HepG2 (cell line): ENCODE data around the gene SLC45A1. TPM values are rescaled to one million over a fixed set of nuclear protein-coding genes. Genes with fewer than 3 reads are reported as not detected.
A peak's percentile ranks its signal among the peaks of the same experiment; 100 is the strongest.

Experiments
- ATAC-seq: fragments of 200-7000 bp; cut with Tn5 transposase; 3 replicates; pipeline ENCODE4 v1.9.1; 2020; ENCODE audit warnings: mild to moderate bottlenecking, moderate library complexity
- BruUV-seq: library from RNA; stranded (reverse); fragments of 400-500 nt; replicated peaks from 2 replicates; lab custom pipeline; 2021; lab: Mats Ljungman, UMichigan
- CTCF ChIA-PET: fragments of 300-600 bp; formaldehyde crosslinking; extraction: SDS; loops from one replicate; lab custom pipeline; 2021; ENCODE audit warnings: low total read pairs, inconsistent platforms, low intra/inter-chr PET ratio; lab: Yijun Ruan, JAX
- POLR2A ChIA-PET: fragments of 350-600 bp; sonication (Branson Sonifier 250); formaldehyde crosslinking; loops from one replicate; lab custom pipeline; 2020; ENCODE audit warnings: antibody characterized with exemption, inconsistent platforms; lab: Yijun Ruan, JAX
- DNase-seq: peaks from one replicate; pipeline ENCODE4 v3.0.0-alpha.2; 2015; ENCODE audit warnings: low spot score
- FAIRE-seq: peaks from 3 replicates; lab custom pipeline; 2011; peaks lifted over from hg19 to GRCh38; lab: Jason Lieb, UNC
- H2AFZ ChIP-seq: one replicate; pipeline ENCODE4 v1.6.1; 2011; ENCODE audit warnings: low read length, inconsistent platforms
- H3K27ac ChIP-seq: fragments of 300-600 bp; 3 replicates; pipeline ENCODE4 v1.8.0; 2011; ENCODE audit warnings: mixed run types, mild to moderate bottlenecking, mixed read lengths, low read length, inconsistent platforms; ENCODE audit not compliant: insufficient read depth; ENCODE audit errors: extremely low read length
- H3K27me3 ChIP-seq, 2 experiments: fragments of 200-600 bp in 1 of 2; 2 replicates in 1 of 2; 3 replicates in 1 of 2; pipeline versions ENCODE4 v1.6.0 to v1.8.0; 2011; ENCODE audit warnings: low read length in 2 of 2, mild to moderate bottlenecking in 2 of 2, moderate library complexity in 2 of 2, inconsistent platforms in 1 of 2; ENCODE audit not compliant: insufficient read depth in 2 of 2, control insufficient read depth in 1 of 2
- H3K36me3 ChIP-seq, 2 experiments: fragments of 200-600 bp in 1 of 2; replicated peaks in 1 of 2; 2 replicates in 1 of 2; 3 replicates in 1 of 2; pipeline versions ENCODE4 v1.5.1 to v1.8.0; 2011; ENCODE audit warnings: low read length in 2 of 2, inconsistent platforms in 1 of 2; ENCODE audit not compliant: insufficient read depth in 2 of 2, control insufficient read depth in 1 of 2
- H3K4me1 ChIP-seq: 2 replicates; pipeline ENCODE4 v1.5.1; 2012; ENCODE audit warnings: low read length, inconsistent platforms; ENCODE audit not compliant: insufficient read depth
- H3K4me2 ChIP-seq: 2 replicates; pipeline ENCODE4 v1.6.0; 2011; ENCODE audit warnings: low read depth, low read length, inconsistent platforms
- H3K4me3 ChIP-seq, 3 experiments: fragments of 200-600 bp in 1 of 3; sonication (generic), shearing (Covaris generic) in 1 of 3; replicated peaks in 1 of 3; 2 replicates each; pipeline ENCODE4 v1.5.1; 2011 to 2016; ENCODE audit warnings: low read length in 3 of 3, inconsistent platforms in 2 of 3, low read depth in 2 of 3, mild to moderate bottlenecking in 2 of 3, control low read depth in 1 of 3, mixed read lengths in 1 of 3; ENCODE audit not compliant: insufficient read depth in 1 of 3
- H3K79me2 ChIP-seq: one replicate; pipeline ENCODE4 v1.6.1; 2011; ENCODE audit warnings: low read length, inconsistent platforms; ENCODE audit not compliant: insufficient read depth
- H3K9ac ChIP-seq: 2 replicates; pipeline ENCODE4 v1.6.0; 2011; ENCODE audit warnings: mild to moderate bottlenecking, low read depth, low read length, inconsistent platforms; ENCODE audit not compliant: insufficient read depth
- H3K9me3 ChIP-seq: 2 replicates; pipeline ENCODE4 v1.5.1; 2012; ENCODE audit warnings: mild to moderate bottlenecking, low read length
- H4K20me1 ChIP-seq: 2 replicates; pipeline ENCODE4 v1.6.0; 2011; ENCODE audit warnings: inconsistent platforms, mild to moderate bottlenecking, low read length, moderate library complexity; ENCODE audit not compliant: insufficient read depth
- ZBTB33 ChIP-seq: sonication (generic); formaldehyde crosslinking; IDR thresholded peaks from 2 replicates; pipeline ENCODE4 v1.4.0; 2020; ENCODE audit warnings: missing genetic modification reagents
- ZHX2 ChIP-seq, 2 experiments: sonication (generic) in 1 of 2; formaldehyde crosslinking in 1 of 2; IDR thresholded peaks; 2 replicates each; pipeline versions ENCODE4 v1.6.1 to v1.9.0; 2014 to 2022; ENCODE audit warnings: antibody characterized with exemption in 1 of 2, borderline replicate concordance in 1 of 2, inconsistent platforms in 1 of 2, low read depth in 1 of 2, missing genetic modification reagents in 1 of 2
- WGBS: methylation state at CpG from one replicate; pipeline ENCODE4 v1.1.6; 2017; ENCODE audit warnings: low lambda C conversion rate; 5-methylcytosine and 5-hydroxymethylcytosine counted together
- in situ Hi-C: cut with HindIII; loops from 2 replicates; pipeline ENCODE4 v1.10.0; 2017; ENCODE audit warnings: low pct_unique_long_range_greater_than_20kb; ENCODE audit not compliant: extremely low pct_ligation_motif_present
- intact Hi-C: fragments of 100-400 bp; cut with micrococcal nuclease; formaldehyde crosslinking; loops from one replicate; pipeline ENCODE4 v1.10.0; 2022; ENCODE audit not compliant: unreplicated experiment
- polyA plus RNA-seq, 8 experiments: library from polyadenylated mRNA; depleted of rRNA in 3 of 8; stranded (reverse) in 7 of 8; unstranded in 1 of 8; fragments of >200 nt; fragmentation: Illumina TruSeq in 4 of 8; extraction: Trizol in 4 of 8; gene quantifications; 2 replicates each; pipeline versions ENCODE4 v1.2.1 to v1.2.3, GENCODE V29; 2011 to 2016; ENCODE audit warnings: low read depth in 4 of 8, missing spikeins in 1 of 8, mixed read lengths in 1 of 8; ENCODE audit not compliant: insufficient read depth in 1 of 8
- total RNA-seq, 5 experiments: library from RNA; depleted of rRNA; stranded (reverse); fragments of >200 nt; fragmentation: Illumina TruSeq; extraction: Trizol; gene quantifications; 2 replicates each; pipeline ENCODE4 v1.2.3, GENCODE V29; 2016; ENCODE audit warnings: low read depth in 1 of 5

SLC45A1 gene
- total and polyA plus RNA-seq, 2 of the 13 experiments (the other 11 are each of a cell fraction or from before 2014, with no cell fraction given): not detected

GRCh38 chr1:8323706-8324105, 5.8 kb downstream of the SLC45A1 start:
- Histone ChIP-seq H3K27me3 (peaks cover 1 to 45% of the 10 kb centered on the region in 2 experiments; a peak in 3 of 5 replicates), H3K9me3 (no peaks in the 10 kb centered on the region), H3K36me3 (no peaks in the 10 kb centered on the region), H2AFZ (no peak overlapping the region), H3K27ac (no peak overlapping the region), H3K79me2 (no peaks in the 10 kb centered on the region), H4K20me1 (no peaks in the 10 kb centered on the region), H3K9ac (no peak overlapping the region), H3K4me3 (no peak overlapping the region), H3K4me1 (no peaks in the 10 kb centered on the region), H3K4me2 (no peak overlapping the region)
- DNase-seq (no peak), ATAC-seq (peak; percentile 41), FAIRE-seq (no peak)
- intact Hi-C loops (no loop called here), in situ Hi-C loops (no loop called here)
- POLR2A ChIA-PET: no interaction called here
- TF ChIP-seq ZBTB33 (CRISPR knock-in tag) (peak; percentile 39; the same call in 1 of the 2 replicates), ZHX2 (IDR thresholded peaks at IDR 0.05; ENCODE audit: low read depth) (no peak), ZHX2 (CRISPR knock-in tag; IDR thresholded peaks at IDR 0.05; ENCODE audit: borderline replicate concordance) (no peak)
- no TSS peak for BruUV-seq
- CTCF ChIA-PET: no interaction called here
- WGBS: 32% methylated on average over 9 of the region's 11 CpGs
